ENCODE results near the gene PRSS22.

Gene PRSS22

GRCh38 chr16:2819939-2820835 lies 37.8 kb downstream of the PRSS22 start:
- DNase-seq = no peak

GRCh38 chr16:2819179-2819938 lies 38.6 kb downstream of the PRSS22 start:
- DNase-seq = no peak
- in situ Hi-C loops (cut with MboI; ENCODE audit: low pct_unique_long_range_greater_than_20kb, low sequenced_read_pairs) = no loop called here

More at GRCh38 chr16:2819939-2820835, 37.8 kb downstream of the PRSS22 start:
- in situ Hi-C loops (cut with MboI; ENCODE audit: low pct_unique_long_range_greater_than_20kb, low sequenced_read_pairs) = no loop called here

- DNase-seq = no peak
- in situ Hi-C loops (cut with MboI; ENCODE audit: low pct_unique_long_range_greater_than_20kb, low sequenced_read_pairs) = no loop called here
These were observed 39.6 kb downstream of the PRSS22 start for GRCh38 chr16:2818272-2818876.

GRCh38 chr16:2817340-2818271 lies 40.4 kb downstream of the PRSS22 start:
- in situ Hi-C loops (cut with MboI; ENCODE audit: low pct_unique_long_range_greater_than_20kb, low sequenced_read_pairs) = no loop called here
- no peak for DNase-seq

- in situ Hi-C loops (cut with MboI; ENCODE audit: low pct_unique_long_range_greater_than_20kb, low sequenced_read_pairs) = no loop called here
- DNase-seq = no peak
These were observed 41.1 kb downstream of the PRSS22 start, which contains the start of gene PRSS21 for GRCh38 chr16:2816751-2817339. PRSS21 (plus strand) TSS chr16:2817237; CDS start chr16:2817269, 32 bp downstream.

GRCh38 chr16:2815299-2815771 lies 42.6 kb downstream of the PRSS22 start:
- in situ Hi-C loops (cut with MboI; ENCODE audit: low pct_unique_long_range_greater_than_20kb, low sequenced_read_pairs) = no loop called here
- DNase-seq = no peak

- DNase-seq = no peak
- in situ Hi-C loops (cut with MboI; ENCODE audit: low pct_unique_long_range_greater_than_20kb, low sequenced_read_pairs) = no loop called here
These were observed 43.2 kb downstream of the PRSS22 start for GRCh38 chr16:2814551-2815298.

- no peak for DNase-seq
- in situ Hi-C loops (cut with MboI; ENCODE audit: low pct_unique_long_range_greater_than_20kb, low sequenced_read_pairs) = no loop called here
These were observed 44.2 kb downstream of the PRSS22 start for GRCh38 chr16:2813771-2814221.

- in situ Hi-C loops (cut with MboI; ENCODE audit: low pct_unique_long_range_greater_than_20kb, low sequenced_read_pairs) = no loop called here
- no peak for DNase-seq
These were observed 46.1 kb downstream of the PRSS22 start for GRCh38 chr16:2811703-2812471.

- in situ Hi-C loops (cut with MboI; ENCODE audit: low pct_unique_long_range_greater_than_20kb, low sequenced_read_pairs) = no loop called here
These were observed 47.3 kb downstream of the PRSS22 start for GRCh38 chr16:2810651-2811050.

GRCh38 chr16:2809149-2809760 lies 48.7 kb downstream of the PRSS22 start:
- in situ Hi-C loops (cut with MboI; ENCODE audit: low pct_unique_long_range_greater_than_20kb, low sequenced_read_pairs) = no loop called here
- no peak for DNase-seq

More at GRCh38 chr16:2810651-2811050, 47.3 kb downstream of the PRSS22 start:
- DNase-seq = no peak

GRCh38 chr16:2808181-2808580 lies 49.8 kb downstream of the PRSS22 start:
- no peak for DNase-seq
- in situ Hi-C loops (cut with MboI; ENCODE audit: low pct_unique_long_range_greater_than_20kb, low sequenced_read_pairs) = no loop called here

GRCh38 chr16:2806286-2806685 lies 51.7 kb downstream of the PRSS22 start:
- DNase-seq = no peak
- in situ Hi-C loops (cut with MboI; ENCODE audit: low pct_unique_long_range_greater_than_20kb, low sequenced_read_pairs) = no loop called here

- in situ Hi-C loops (cut with MboI; ENCODE audit: low pct_unique_long_range_greater_than_20kb, low sequenced_read_pairs) = no loop called here
- DNase-seq = no peak
These were observed 53.2 kb downstream of the PRSS22 start for GRCh38 chr16:2804728-2805127.

GRCh38 chr16:2803545-2804195 lies 54.3 kb downstream of the PRSS22 start:
- in situ Hi-C loops (cut with MboI; ENCODE audit: low pct_unique_long_range_greater_than_20kb, low sequenced_read_pairs) = no loop called here
- no peak for DNase-seq
